Activated T-helper 1 cell treated with anti-CD3 and anti-CD28 coated beads, Interleukin-12 subunit alpha, Interleukin-12 subunit beta, Interleukin-2, Interleukin-4 antibody, amounts not matched to agents 30 ng/mL and 10 ng/mL and 1 ng/mL, durations not matched to agents 14 hours and 24 hours and 36 hours (primary cell): ENCODE results near the gene PLEKHG4B. TPM values are rescaled to one million over a fixed set of nuclear protein-coding genes. Genes with fewer than 3 reads are reported as not detected.

Source experiments
- DNase-seq: peaks from one replicate; pipeline ENCODE4 v3.0.0; 2021; ENCODE audit warnings: low spot score
- H3K27ac Mint-ChIP-seq: one replicate; pipeline ENCODE4 v1.8.0; 2021; ENCODE audit warnings: mild to moderate bottlenecking, mixed read lengths
- H3K27me3 Mint-ChIP-seq: one replicate; pipeline ENCODE4 v1.8.0; 2022; ENCODE audit warnings: mild to moderate bottlenecking, moderate library complexity, mixed read lengths; ENCODE audit not compliant: insufficient read depth
- H3K36me3 Mint-ChIP-seq: one replicate; pipeline ENCODE4 v1.8.0; 2021; ENCODE audit warnings: low read depth, mixed read lengths
- H3K4me1 Mint-ChIP-seq: one replicate; pipeline ENCODE4 v1.8.0; 2021; ENCODE audit warnings: low read depth, mixed read lengths
- H3K4me3 Mint-ChIP-seq: one replicate; pipeline ENCODE4 v1.8.0; 2021; ENCODE audit warnings: mild to moderate bottlenecking, moderate library complexity, mixed read lengths
- H3K9me3 Mint-ChIP-seq: one replicate; pipeline ENCODE4 v1.8.0; 2021; ENCODE audit warnings: mixed read lengths
- intact Hi-C: fragments of 100-400 bp; cut with micrococcal nuclease; formaldehyde crosslinking; loops from one replicate; pipeline ENCODE4 v1.15.1; 2024
- total RNA-seq: library from RNA; stranded (reverse); gene quantifications from 2 replicates; pipeline ENCODE4 v1.2.3, GENCODE V29; 2022

PLEKHG4B gene
- total RNA-seq, 1 donor from 2014 or later = not detected

DNA sequence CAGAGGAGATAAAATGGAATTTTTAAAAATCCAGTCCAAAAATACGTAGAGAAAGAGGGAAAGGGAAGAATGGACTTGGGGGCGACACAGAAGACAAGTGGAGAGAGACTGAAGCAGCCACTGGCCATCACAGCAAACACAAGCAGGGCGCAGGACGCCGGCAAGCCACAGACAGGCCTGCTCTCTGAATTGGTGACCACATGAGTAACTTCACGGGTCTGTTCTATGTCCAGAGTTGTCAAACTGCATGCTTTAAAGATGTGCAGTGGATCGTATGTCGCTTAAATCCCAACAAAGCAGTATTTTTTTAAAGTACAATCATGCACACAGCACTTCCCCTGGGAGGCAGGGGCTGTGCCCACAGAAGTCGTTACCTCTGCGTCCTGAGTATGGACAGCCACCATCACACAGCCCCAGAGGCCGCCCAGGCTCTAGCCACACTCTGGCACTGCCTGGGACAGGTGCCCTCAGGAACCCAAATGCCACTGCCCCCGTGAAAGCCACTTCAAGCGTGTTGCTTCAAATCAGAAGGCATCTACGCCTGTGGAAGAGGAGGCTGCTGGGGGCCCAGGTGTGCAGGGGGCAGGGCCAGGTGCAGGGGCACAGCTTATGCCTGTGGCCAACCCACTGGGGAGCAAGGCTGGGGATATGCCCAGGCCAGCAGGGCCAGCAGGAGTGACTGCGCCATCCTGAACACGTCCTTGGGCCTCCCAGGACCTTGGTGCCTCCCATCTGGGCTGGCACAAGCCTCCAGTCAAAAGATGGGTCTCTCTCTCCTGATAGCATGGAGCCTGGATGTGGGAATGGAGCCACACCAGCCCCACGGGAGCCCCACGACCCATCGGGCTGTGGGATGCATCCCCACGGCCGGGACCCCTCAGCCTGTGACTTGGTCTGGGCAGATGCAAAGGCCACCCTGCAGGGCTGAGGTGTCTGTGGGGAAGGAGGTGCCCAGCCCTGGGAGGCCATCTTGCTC, 93.4 kb downstream of the PLEKHG4B start:
- H3K36me3 Mint-ChIP-seq = no peaks in the 10 kb centered on the region

DNA sequence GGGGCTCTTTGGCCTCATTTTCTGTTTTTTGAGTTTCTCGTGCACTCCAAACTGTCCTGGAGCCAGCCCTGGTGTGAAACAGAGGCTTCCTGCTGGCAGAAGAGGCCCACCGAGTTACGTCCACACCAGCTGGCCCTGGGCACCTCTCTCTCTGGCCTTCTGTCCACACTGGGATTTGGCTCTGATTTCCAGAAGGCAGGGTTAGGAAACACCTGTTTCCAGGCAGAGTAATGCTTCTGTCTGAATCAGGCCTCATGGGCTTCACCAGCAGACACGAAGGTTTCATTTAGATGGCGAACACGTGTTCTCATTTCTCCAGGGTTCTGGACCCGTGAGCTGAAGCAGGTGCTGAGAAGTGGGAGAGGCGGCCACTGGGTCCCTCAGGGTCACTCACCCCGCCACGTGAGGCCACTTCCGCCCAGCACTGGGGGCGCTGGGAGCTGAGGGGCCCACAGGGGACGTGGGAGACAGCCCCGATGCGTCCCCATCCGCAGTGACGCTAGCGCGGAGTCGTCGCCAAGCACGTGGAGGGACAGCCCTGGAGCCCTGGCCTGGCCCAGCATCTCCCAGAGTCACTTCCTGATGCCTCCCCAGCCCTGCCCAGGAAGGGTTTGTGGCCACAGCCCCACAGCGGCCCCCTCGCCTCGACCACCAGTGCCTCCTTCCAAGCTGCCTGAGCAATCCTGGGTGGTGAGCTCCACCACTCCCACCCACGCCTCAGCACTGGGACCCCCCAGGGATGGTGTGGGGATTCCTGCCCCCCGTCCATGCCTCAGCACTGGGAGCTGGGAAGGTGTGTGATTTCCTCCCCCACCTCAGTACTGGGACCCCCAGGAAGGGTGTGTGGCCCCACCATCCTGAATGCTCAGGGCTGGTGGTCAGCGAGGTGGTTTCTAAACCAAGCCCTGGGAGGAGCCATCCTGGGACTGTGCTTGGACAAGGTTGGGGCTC, 94.4 kb downstream of the PLEKHG4B start:
- intact Hi-C loops = no loop called here
- no peak overlapping the region for H3K27ac Mint-ChIP-seq
- no peaks in the 10 kb centered on the region for H3K36me3 Mint-ChIP-seq
- no peaks in the 10 kb centered on the region for H3K27me3 Mint-ChIP-seq
- H3K4me1 Mint-ChIP-seq = no peaks in the 10 kb centered on the region
- DNase-seq = no peak
- H3K4me3 Mint-ChIP-seq = no peak overlapping the region
- no peaks in the 10 kb centered on the region for H3K9me3 Mint-ChIP-seq

More for the DNA sequence above, 93.4 kb downstream of the PLEKHG4B start:
- Mint-ChIP-seq H3K27me3 (no peaks in the 10 kb centered on the region), H3K27ac (no peak overlapping the region), H3K9me3 (no peaks in the 10 kb centered on the region), H3K4me3 (no peak overlapping the region), H3K4me1 (no peaks in the 10 kb centered on the region)
- intact Hi-C loops = no loop called here
- no peak for DNase-seq

GRCh38 chr5:187042-187431, 95.1 kb downstream of the PLEKHG4B start:
- Mint-ChIP-seq H3K27me3 (no peaks in the 10 kb centered on the region), H3K9me3 (no peaks in the 10 kb centered on the region), H3K4me3 (no peak overlapping the region), H3K4me1 (no peaks in the 10 kb centered on the region), H3K36me3 (no peaks in the 10 kb centered on the region), H3K27ac (no peak overlapping the region)
- no peak for DNase-seq
- intact Hi-C loops = no loop called here

DNA sequence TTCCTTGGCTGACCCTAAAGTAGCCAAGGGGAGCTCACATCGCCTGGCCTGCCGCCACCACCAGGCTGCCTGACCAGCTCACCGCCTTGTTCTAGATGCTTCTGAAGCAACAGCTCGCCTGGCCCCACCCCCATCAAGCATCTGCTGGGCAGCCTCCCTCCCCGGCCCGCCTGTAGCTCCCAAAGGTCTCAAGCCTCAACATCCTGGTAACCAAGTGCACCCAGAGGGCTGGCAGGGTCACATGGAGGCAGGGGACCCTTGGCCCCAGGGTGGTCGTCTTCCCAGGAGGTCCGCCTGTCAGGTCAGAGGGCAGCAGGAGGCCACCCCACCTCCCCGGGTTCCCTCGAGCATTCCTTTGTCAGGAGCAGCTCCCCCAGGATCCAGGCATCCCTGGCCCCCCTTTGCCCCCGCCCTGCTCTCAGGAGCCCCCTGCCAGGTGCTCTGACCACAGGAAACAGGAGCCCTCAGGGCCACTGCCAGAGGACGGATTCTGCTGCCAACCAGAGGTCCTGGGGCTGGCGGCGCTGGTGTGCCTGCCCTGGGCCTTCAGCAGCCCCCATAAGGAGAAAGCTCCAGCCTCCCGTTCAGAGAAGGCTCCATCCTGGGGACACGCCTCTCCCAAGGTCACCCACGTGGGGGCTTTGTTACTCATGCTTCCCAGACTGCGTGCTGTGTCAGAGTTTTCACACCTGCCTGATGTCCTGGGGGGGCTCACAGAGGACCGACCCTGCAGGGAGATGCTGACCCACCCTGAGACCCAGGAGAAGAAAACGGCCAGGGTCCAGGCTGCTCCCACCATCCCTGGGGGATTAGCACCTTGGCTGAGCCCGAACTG, 95.9 kb downstream of the PLEKHG4B start:
- H3K4me3 Mint-ChIP-seq = no peak overlapping the region
- intact Hi-C loops = loop anchor here (1.0 kb wide), 2 partner anchors 31 to 83 kb away; partner anchors contain the start of gene PDCD6
- H3K27ac Mint-ChIP-seq = no peak overlapping the region

GRCh38 chr5:188488-189481, 96.8 kb downstream of the PLEKHG4B start:
- no peak overlapping the region for H3K4me3 Mint-ChIP-seq
- H3K4me1 Mint-ChIP-seq = no peaks in the 10 kb centered on the region
- H3K27ac Mint-ChIP-seq = no peak overlapping the region
- no peaks in the 10 kb centered on the region for H3K27me3 Mint-ChIP-seq
- H3K36me3 Mint-ChIP-seq = no peaks in the 10 kb centered on the region
- peak; percentile 83 for DNase-seq
- H3K9me3 Mint-ChIP-seq = no peaks in the 10 kb centered on the region
- intact Hi-C loops = loop anchor here (1.0 kb wide), 2 partner anchors 31 to 83 kb away; partner anchors contain the start of gene PDCD6

More for the DNA sequence above, 95.9 kb downstream of the PLEKHG4B start:
- Mint-ChIP-seq H3K27me3 (no peaks in the 10 kb centered on the region), H3K9me3 (no peaks in the 10 kb centered on the region), H3K36me3 (no peaks in the 10 kb centered on the region), H3K4me1 (no peaks in the 10 kb centered on the region)
- DNase-seq = no peak

GRCh38 chr5:189486-189885, 97.5 kb downstream of the PLEKHG4B start:
- Mint-ChIP-seq H3K4me1 (no peaks in the 10 kb centered on the region), H3K27ac (no peak overlapping the region), H3K9me3 (no peaks in the 10 kb centered on the region), H3K27me3 (no peaks in the 10 kb centered on the region), H3K36me3 (no peaks in the 10 kb centered on the region), H3K4me3 (no peak overlapping the region)
- DNase-seq = no peak
- intact Hi-C loops = no loop called here

- H3K27me3 Mint-ChIP-seq = no peaks in the 10 kb centered on the region
- H3K4me3 Mint-ChIP-seq = no peak overlapping the region
- intact Hi-C loops = no loop called here
- DNase-seq = no peak
- no peaks in the 10 kb centered on the region for H3K36me3 Mint-ChIP-seq
- H3K9me3 Mint-ChIP-seq = no peaks in the 10 kb centered on the region
- no peaks in the 10 kb centered on the region for H3K4me1 Mint-ChIP-seq
- H3K27ac Mint-ChIP-seq = no peak overlapping the region
Observed at GRCh38 chr5:189976-190365, 98.0 kb downstream of the PLEKHG4B start.

GRCh38 chr5:190366-191035, 98.5 kb downstream of the PLEKHG4B start:
- Mint-ChIP-seq H3K4me3 (no peak overlapping the region), H3K36me3 (no peaks in the 10 kb centered on the region), H3K4me1 (peaks cover 4% of the 10 kb centered on the region), H3K27ac (no peak overlapping the region), H3K9me3 (no peaks in the 10 kb centered on the region), H3K27me3 (peaks cover 2% of the 10 kb centered on the region)
- intact Hi-C loops = no loop called here
- DNase-seq = no peak

DNA sequence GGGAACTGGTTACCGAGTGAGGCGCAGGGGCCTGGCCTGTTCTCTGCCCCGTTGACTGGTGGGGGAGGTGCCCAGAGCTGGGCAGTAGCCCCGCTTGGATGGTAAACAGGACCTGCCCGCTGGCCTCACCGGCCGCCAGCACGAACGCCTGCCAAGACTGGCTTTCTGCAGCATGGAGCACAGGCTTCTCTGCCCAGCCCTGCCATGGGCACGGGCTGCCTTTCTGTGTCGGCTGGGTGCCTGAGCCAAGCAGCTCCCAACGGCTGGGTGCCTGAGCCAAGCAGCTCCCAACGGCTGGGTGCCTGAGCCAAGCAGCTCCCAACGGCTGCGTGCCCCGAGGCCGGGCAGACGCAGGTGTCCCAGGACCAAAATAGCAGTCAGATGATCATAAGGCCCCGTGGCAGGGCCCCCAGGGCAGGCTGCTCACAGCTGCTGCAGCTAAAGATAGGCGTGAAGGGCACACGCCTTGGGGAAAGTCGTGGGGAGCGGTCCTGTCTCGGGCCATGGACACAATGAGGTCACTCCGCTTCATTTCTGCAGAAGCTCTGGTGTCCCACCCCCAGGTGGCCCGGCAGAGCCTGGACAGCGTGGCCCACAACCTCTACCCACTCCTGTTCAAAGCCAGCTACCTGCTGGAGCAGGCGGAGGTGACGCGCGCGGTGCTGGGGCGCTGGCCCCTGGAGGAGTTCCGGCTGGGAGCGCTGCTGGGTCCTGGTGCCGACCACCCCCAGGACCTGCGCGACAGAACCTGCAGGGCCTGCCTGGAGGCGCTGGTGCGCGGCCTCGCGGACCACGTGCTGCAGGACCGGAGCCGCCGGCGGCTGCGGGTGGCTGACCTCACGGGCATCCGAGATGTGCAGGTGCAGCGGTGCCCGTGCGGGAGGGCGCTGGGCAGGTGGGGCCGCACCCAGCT, 99.3 kb downstream of the PLEKHG4B start, which contains the start of gene LRRC14B:
LRRC14B (plus strand) TSS at position 460 of the 913 bp plus-strand sequence; CDS start at position 504, 44 bp downstream.
- peaks cover 2% of the 10 kb centered on the region for H3K27me3 Mint-ChIP-seq
- no peaks in the 10 kb centered on the region for H3K9me3 Mint-ChIP-seq
- H3K4me1 Mint-ChIP-seq = peaks cover 5% of the 10 kb centered on the region
- intact Hi-C loops = no loop called here
- no peak within 1 kb of the TSS for H3K27ac Mint-ChIP-seq
- no peak within 1 kb of the TSS for H3K4me3 Mint-ChIP-seq
- no peak for DNase-seq
- H3K36me3 Mint-ChIP-seq = no peaks in the 10 kb centered on the region

GRCh38 chr5:191949-192690, 100.2 kb downstream of the PLEKHG4B start:
- intact Hi-C loops = no loop called here
- Mint-ChIP-seq H3K9me3 (no peaks in the 10 kb centered on the region), H3K4me1 (peaks cover 5% of the 10 kb centered on the region), H3K4me3 (no peak overlapping the region), H3K27me3 (peaks cover 2% of the 10 kb centered on the region), H3K36me3 (no peaks in the 10 kb centered on the region), H3K27ac (no peak overlapping the region)
- DNase-seq = no peak
